ENCODE measurements around the gene SEC61B. TPM values are rescaled to one million over a fixed set of nuclear protein-coding genes. Genes with fewer than 3 reads are reported as not detected.

SEC61B gene
- polyA plus RNA-seq, 1 donor: 136 TPM

GRCh38 chr9:99270491-99270890 lies 48.4 kb downstream of the SEC61B start:
- no peak for DNase-seq

- no peak for DNase-seq
Observed at GRCh38 chr9:99272836-99273235, 50.8 kb downstream of the SEC61B start.

GRCh38 chr9:99274016-99274415 lies 51.9 kb downstream of the SEC61B start:
- DNase-seq: no peak

- DNase-seq: no peak
Observed at GRCh38 chr9:99274495-99274894, 52.4 kb downstream of the SEC61B start.

Other genes with a start within 250 kb of the SEC61B start
- 56.2 TPM for gene TGFBR1, start 117.2 kb upstream of the SEC61B start, polyA plus RNA-seq (ENCODE audit: insufficient read length)
- gene ALG2, start 340 bp upstream of the SEC61B start, polyA plus RNA-seq (ENCODE audit: insufficient read length): 46.1 TPM